ENCODE measurements around the gene GPR137B.

GPR137B gene

DNA sequence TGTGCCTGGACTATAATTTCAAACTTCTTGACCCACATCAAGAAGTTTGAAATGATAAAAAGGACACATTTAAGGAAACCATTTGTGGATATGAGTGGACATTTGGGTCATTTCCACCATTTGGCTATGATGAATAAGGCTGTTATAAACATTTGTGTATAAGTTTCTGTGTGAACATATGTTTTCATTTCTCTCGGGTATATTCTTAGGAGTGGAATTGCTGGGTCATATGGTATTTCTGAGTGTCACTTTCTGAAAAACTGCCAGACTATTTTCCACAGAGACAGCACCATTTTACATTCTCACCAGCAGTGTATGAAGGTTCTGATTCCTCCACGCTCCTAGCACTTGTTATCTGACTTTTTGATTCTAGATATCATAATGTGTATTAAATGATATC lies 50.8 kb downstream of the GPR137B start:
- in situ Hi-C loops (cut with MboI; ENCODE audit: low sequenced_read_pairs, unreplicated experiment): no loop called here
- TF ChIP-seq CTCF (IDR thresholded peaks at IDR 0.05; ENCODE audit: borderline replicate concordance, control extremely low read depth, extremely low read depth, insufficient read depth, missing control alignments): no peak
- DNase-seq (ENCODE audit: low spot score): no peak

- DNase-seq (ENCODE audit: low spot score): no peak
- TF ChIP-seq CTCF (IDR thresholded peaks at IDR 0.05; ENCODE audit: borderline replicate concordance, control extremely low read depth, extremely low read depth, insufficient read depth, missing control alignments): no peak
- in situ Hi-C loops (cut with MboI; ENCODE audit: low sequenced_read_pairs, unreplicated experiment): no loop called here
Observed at GRCh38 chr1:236200925-236201324, 58.6 kb downstream of the GPR137B start.

GRCh38 chr1:236201786-236202185 lies 59.4 kb downstream of the GPR137B start:
- in situ Hi-C loops (cut with MboI; ENCODE audit: low sequenced_read_pairs, unreplicated experiment): no loop called here
- TF ChIP-seq CTCF (IDR thresholded peaks at IDR 0.05; ENCODE audit: borderline replicate concordance, control extremely low read depth, extremely low read depth, insufficient read depth, missing control alignments): no peak
- no peak for DNase-seq (ENCODE audit: low spot score)

DNA sequence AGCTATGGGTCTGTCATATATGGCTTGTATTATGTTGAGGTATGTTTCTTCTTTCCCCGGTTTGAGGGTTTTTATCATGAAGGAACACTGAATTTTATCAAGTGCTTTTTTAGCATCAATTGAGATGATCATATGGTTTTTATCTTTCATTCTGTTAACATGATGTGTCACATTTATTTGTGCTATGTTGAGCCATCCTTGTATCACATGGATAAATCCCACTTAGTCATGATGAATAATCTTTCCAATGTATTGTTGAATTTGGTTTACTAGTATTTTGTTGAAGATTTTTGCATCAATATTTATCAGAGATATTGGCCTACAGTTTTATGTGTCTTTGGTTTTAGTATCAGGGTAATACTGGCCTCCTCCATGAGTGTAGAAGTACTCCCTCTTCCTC lies 61.7 kb downstream of the GPR137B start:
- DNase-seq (ENCODE audit: low spot score): no peak
- in situ Hi-C loops (cut with MboI; ENCODE audit: low sequenced_read_pairs, unreplicated experiment): no loop called here
- no peak for TF ChIP-seq CTCF (IDR thresholded peaks at IDR 0.05; ENCODE audit: borderline replicate concordance, control extremely low read depth, extremely low read depth, insufficient read depth, missing control alignments)

DNA sequence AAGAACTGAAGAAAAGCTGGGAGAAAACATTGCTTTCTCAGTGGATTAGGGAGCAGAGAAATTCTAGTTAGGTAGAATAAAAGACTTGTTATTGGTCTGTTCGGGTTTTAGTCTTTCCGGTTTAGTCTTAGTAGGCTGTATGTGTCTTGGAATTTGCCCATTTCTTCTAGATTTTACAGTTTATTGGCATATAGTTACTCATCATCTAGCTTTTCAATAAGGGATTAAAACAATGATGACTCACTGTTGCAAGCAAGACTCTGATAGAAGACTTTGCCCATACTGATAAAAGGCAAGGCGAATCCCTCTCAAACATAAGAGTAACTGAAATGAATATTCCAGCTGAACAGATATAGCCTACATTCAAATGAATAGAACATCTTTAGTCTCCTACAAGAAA lies 62.3 kb downstream of the GPR137B start:
- in situ Hi-C loops (cut with MboI; ENCODE audit: low sequenced_read_pairs, unreplicated experiment): no loop called here
- no peak for TF ChIP-seq CTCF (IDR thresholded peaks at IDR 0.05; ENCODE audit: borderline replicate concordance, control extremely low read depth, extremely low read depth, insufficient read depth, missing control alignments)
- no peak for DNase-seq (ENCODE audit: low spot score)

DNA sequence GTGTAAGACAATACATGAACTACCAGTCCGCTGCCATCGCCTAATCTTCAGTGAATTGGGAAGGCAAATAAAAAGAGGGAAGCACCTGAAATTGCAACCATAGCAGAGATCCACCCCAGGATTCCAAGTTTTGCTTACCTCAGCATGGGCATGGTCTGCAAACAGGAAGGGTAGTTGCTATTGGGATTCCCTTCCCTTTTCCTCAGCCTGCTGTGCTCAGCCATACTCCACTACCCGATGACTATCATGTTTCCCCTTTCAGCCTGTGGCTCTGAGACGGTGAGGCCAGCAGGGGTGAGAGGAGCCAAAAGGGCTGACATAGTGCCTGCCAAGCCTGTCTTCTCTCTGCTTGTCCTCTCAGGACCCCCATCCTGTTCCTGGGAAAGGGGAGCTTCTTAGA lies 64.2 kb downstream of the GPR137B start:
- in situ Hi-C loops (cut with MboI; ENCODE audit: low sequenced_read_pairs, unreplicated experiment): no loop called here
- TF ChIP-seq CTCF (IDR thresholded peaks at IDR 0.05; ENCODE audit: borderline replicate concordance, control extremely low read depth, extremely low read depth, insufficient read depth, missing control alignments): no peak
- no peak for DNase-seq (ENCODE audit: low spot score)

DNA sequence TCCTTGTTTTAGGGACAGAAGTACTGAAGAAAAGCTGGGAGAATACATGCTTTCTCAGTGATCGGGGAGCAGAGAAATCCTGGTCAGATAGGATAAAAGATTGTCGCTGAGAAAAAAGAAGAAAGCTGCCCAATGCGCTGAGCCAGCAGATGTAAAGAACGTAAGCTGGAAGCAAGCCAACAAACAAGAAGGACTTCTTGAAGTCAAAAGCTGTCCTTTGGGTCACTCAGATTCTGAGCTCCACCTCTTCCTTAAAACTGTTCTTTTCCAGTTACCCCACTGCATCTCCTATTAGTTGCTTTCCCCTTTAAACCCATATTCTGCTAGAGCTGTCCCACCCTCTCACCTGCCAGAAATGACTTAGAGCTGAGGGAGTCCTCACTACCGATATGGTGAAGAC lies 64.8 kb downstream of the GPR137B start:
- no peak for DNase-seq (ENCODE audit: low spot score)
- in situ Hi-C loops (cut with MboI; ENCODE audit: low sequenced_read_pairs, unreplicated experiment): no loop called here
- TF ChIP-seq CTCF (IDR thresholded peaks at IDR 0.05; ENCODE audit: borderline replicate concordance, control extremely low read depth, extremely low read depth, insufficient read depth, missing control alignments): no peak

Measured in GM13976 (cell line).